GM18507 (cell line): ENCODE data around the gene DDRGK1.
"Not testable (repeated sequence)": the region's sequence is repeated elsewhere in the genome, so short reads cannot be mapped to it uniquely, and the experiment has no call there.

Source experiments
- DNase-seq: peaks from one replicate; pipeline ENCODE4 v3.0.0; 2011; ENCODE audit warnings: low read depth; ENCODE audit not compliant: insufficient read length; ENCODE audit errors: extremely low spot score
- FAIRE-seq: peaks from 2 replicates; lab custom pipeline; 2011; peaks lifted over from hg19 to GRCh38; lab: Jason Lieb, UNC

The DDRGK1 gene

GRCh38 chr20:3152057-3152644, 52.3 kb downstream of the DDRGK1 start:
- FAIRE-seq, DNase-seq: not testable (repeated sequence)

- FAIRE-seq (no peak), DNase-seq (no peak)
Measured at GRCh38 chr20:3150908-3151307, 53.6 kb downstream of the DDRGK1 start.

GRCh38 chr20:3146732-3147341, 57.6 kb downstream of the DDRGK1 start:
- DNase-seq, result no peak
- FAIRE-seq, result no peak

GRCh38 chr20:3141757-3142156, 62.7 kb downstream of the DDRGK1 start:
- FAIRE-seq (no peak), DNase-seq (no peak)
